IMR-90 (cell line): Measurements from ENCODE around the gene POU2F1. TPM values are rescaled to one million over a fixed set of nuclear protein-coding genes. Genes with fewer than 3 reads are reported as not detected.

ENCODE experiments used
- ATAC-seq: fragments of 200-7000 bp; cut with Tn5 transposase; 2 replicates; pipeline ENCODE4 v1.9.1; 2020; ENCODE audit warnings: low read depth, mild to moderate bottlenecking, moderate library complexity
- BruUV-seq: library from RNA; stranded (reverse); fragments of 400-500 nt; replicated peaks from 2 replicates; lab custom pipeline; 2021; lab: Mats Ljungman, UMichigan
- CTCF ChIA-PET: fragments of 300-600 bp; formaldehyde crosslinking; extraction: SDS; loops from one replicate; lab custom pipeline; 2021; ENCODE audit warnings: antibody characterized with exemption; lab: Yijun Ruan, JAX
- POLR2A ChIA-PET: fragments of 300-600 bp; sonication (Branson Sonifier 250); formaldehyde crosslinking; loops from one replicate; lab custom pipeline; 2022; ENCODE audit warnings: antibody characterized with exemption; ENCODE audit not compliant: unreplicated experiment; lab: Charles Lee
- DNase-seq: peaks from one replicate; pipeline ENCODE4 v3.0.0; 2013
- H2AFZ ChIP-seq: replicated peaks from 2 replicates; pipeline ENCODE3; 2013; ENCODE audit warnings: low read length, mild to moderate bottlenecking; ENCODE audit not compliant: poor library complexity
- H2AK5ac ChIP-seq: 2 replicates; pipeline ENCODE4 v1.6.1; 2013; ENCODE audit warnings: low read depth, low read length, inconsistent platforms
- H2AK9ac ChIP-seq: replicated peaks from 2 replicates; pipeline ENCODE3; 2013; ENCODE audit warnings: mild to moderate bottlenecking, low read depth, low read length, moderate library complexity; ENCODE audit not compliant: poor library complexity
- H2BK120ac ChIP-seq: 2 replicates; pipeline ENCODE4 v1.6.1; 2013; ENCODE audit warnings: low read depth, low read length, inconsistent platforms
- H2BK15ac ChIP-seq: 3 replicates; pipeline ENCODE4 v1.6.1; 2013; ENCODE audit warnings: low read depth, low read length, inconsistent platforms
- H2BK20ac ChIP-seq: 2 replicates; pipeline ENCODE4 v1.6.1; 2013; ENCODE audit warnings: low read depth, mild to moderate bottlenecking, inconsistent platforms, low read length, moderate library complexity
- H2BK5ac ChIP-seq: 2 replicates; pipeline ENCODE4 v1.6.1; 2013; ENCODE audit warnings: mild to moderate bottlenecking, low read depth, low read length, inconsistent platforms; ENCODE audit not compliant: poor library complexity, severe bottlenecking
- H3K14ac ChIP-seq: replicated peaks from 2 replicates; pipeline ENCODE4 v1.6.1; 2013; ENCODE audit warnings: low read depth, low read length, inconsistent platforms
- H3K18ac ChIP-seq: 2 replicates; pipeline ENCODE4 v1.6.1; 2013; ENCODE audit warnings: low read depth, low read length, control low read depth
- H3K23ac ChIP-seq: 2 replicates; pipeline ENCODE4 v1.6.1; 2013; ENCODE audit warnings: low read depth, low read length, inconsistent platforms
- H3K27ac ChIP-seq: 2 replicates; pipeline ENCODE4 v1.5.1; 2013; ENCODE audit warnings: mild to moderate bottlenecking, control low read depth, low read length; ENCODE audit not compliant: insufficient read depth
- H3K27me3 ChIP-seq: 2 replicates; pipeline ENCODE4 v1.6.1; 2013; ENCODE audit warnings: low read length; ENCODE audit not compliant: control insufficient read depth, insufficient read depth
- H3K36me3 ChIP-seq: 2 replicates; pipeline ENCODE4 v1.6.1; 2013; ENCODE audit warnings: low read length, mixed read lengths; ENCODE audit not compliant: control insufficient read depth, insufficient read depth
- H3K4ac ChIP-seq: 2 replicates; pipeline ENCODE4 v1.6.1; 2013; ENCODE audit warnings: low read depth, low read length, inconsistent platforms
- H3K4me1 ChIP-seq: 2 replicates; pipeline ENCODE4 v1.6.1; 2013; ENCODE audit warnings: low read length, mixed read lengths; ENCODE audit not compliant: control insufficient read depth, insufficient read depth
- H3K4me2 ChIP-seq: 2 replicates; pipeline ENCODE4 v1.6.1; 2013; ENCODE audit warnings: low read depth, mild to moderate bottlenecking, control low read depth, low read length, moderate library complexity
- H3K4me3 ChIP-seq: 2 replicates; pipeline ENCODE4 v1.5.1; 2013; ENCODE audit warnings: low read depth, mild to moderate bottlenecking, control low read depth, low read length, moderate library complexity; ENCODE audit not compliant: insufficient read depth
- H3K56ac ChIP-seq: 2 replicates; pipeline ENCODE4 v1.6.1; 2013; ENCODE audit warnings: low read length, inconsistent platforms; ENCODE audit not compliant: insufficient read depth; ENCODE audit errors: extremely low read depth
- H3K79me1 ChIP-seq, 2 experiments: 2 replicates each; pipeline ENCODE4 v1.6.1; 2013; ENCODE audit warnings: low read length in 2 of 2, inconsistent platforms in 1 of 2, low read depth in 1 of 2
- H3K9ac ChIP-seq: 2 replicates; pipeline ENCODE4 v1.6.1; 2013; ENCODE audit warnings: low read depth, low read length, control low read depth
- H3K9me1 ChIP-seq: 2 replicates; pipeline ENCODE4 v1.6.1; 2013; ENCODE audit warnings: low read length, inconsistent platforms; ENCODE audit not compliant: insufficient read depth
- H3K9me3 ChIP-seq: 2 replicates; pipeline ENCODE4 v1.6.1; 2013; ENCODE audit warnings: low read length; ENCODE audit not compliant: control insufficient read depth, insufficient read depth
- H4K20me1 ChIP-seq: 2 replicates; pipeline ENCODE4 v1.6.1; 2013; ENCODE audit warnings: low read length, inconsistent platforms; ENCODE audit not compliant: insufficient read depth
- H4K5ac ChIP-seq: 2 replicates; pipeline ENCODE4 v1.6.1; 2013; ENCODE audit warnings: mild to moderate bottlenecking, low read depth, low read length, control low read depth
- H4K8ac ChIP-seq, 2 experiments: 2 replicates each; pipeline ENCODE4 v1.6.1; 2013; ENCODE audit warnings: low read depth in 2 of 2, low read length in 2 of 2, control low read depth in 1 of 2, inconsistent platforms in 1 of 2
- H4K91ac ChIP-seq: 2 replicates; pipeline ENCODE4 v1.6.1; 2013; ENCODE audit warnings: low read depth, low read length, inconsistent platforms; ENCODE audit not compliant: insufficient read depth
- BHLHE40 ChIP-seq: fragments of 150-350 bp; IDR thresholded peaks from 2 replicates; pipeline ENCODE4 v1.6.1; 2016; ENCODE audit warnings: mild to moderate bottlenecking, low read depth, low read length
- CEBPB ChIP-seq: IDR thresholded peaks from 2 replicates; pipeline ENCODE4 v1.6.1; 2012; ENCODE audit warnings: low read depth, low read length, improper control_type of control experiment
- CHD1 ChIP-seq: IDR thresholded peaks from 2 replicates; pipeline ENCODE4 v1.6.1; 2012; ENCODE audit warnings: low read depth, low read length, improper control_type of control experiment
- CTCF ChIP-seq: conservative IDR thresholded peaks from 2 replicates; pipeline ENCODE4 v1.5.1; 2012; ENCODE audit warnings: mild to moderate bottlenecking, low read depth, low read length, improper control_type of control experiment
- ELK1 ChIP-seq: fragments of 150-350 bp; IDR thresholded peaks from 2 replicates; pipeline ENCODE4 v1.6.1; 2016; ENCODE audit warnings: low read depth, mild to moderate bottlenecking, low read length, moderate library complexity, borderline replicate concordance
- FOS ChIP-seq: fragments of 150-350 bp; IDR thresholded peaks from 2 replicates; pipeline ENCODE4 v1.6.1; 2016; ENCODE audit warnings: low read depth, low read length
- MAFK ChIP-seq: IDR thresholded peaks from 2 replicates; pipeline ENCODE4 v1.6.1; 2012; ENCODE audit warnings: low read depth, low read length, improper control_type of control experiment
- MAZ ChIP-seq: IDR thresholded peaks from 2 replicates; pipeline ENCODE4 v1.6.1; 2012; ENCODE audit warnings: low read depth, mild to moderate bottlenecking, low read length, improper control_type of control experiment, moderate library complexity, borderline replicate concordance
- MXI1 ChIP-seq: IDR thresholded peaks from 2 replicates; pipeline ENCODE4 v1.6.1; 2012; ENCODE audit warnings: low read depth, mild to moderate bottlenecking, low read length, moderate library complexity, borderline replicate concordance
- NFE2L2 ChIP-seq: fragments of 150-350 bp; IDR thresholded peaks from 2 replicates; pipeline ENCODE4 v1.6.1; 2016; ENCODE audit warnings: low read depth, mild to moderate bottlenecking, low read length
- POLR2A ChIP-seq: IDR thresholded peaks from 2 replicates; pipeline ENCODE4 v1.6.1; 2012; ENCODE audit warnings: mild to moderate bottlenecking, low read depth, low read length
- RAD21 ChIP-seq: IDR thresholded peaks from 2 replicates; pipeline ENCODE4 v1.6.1; 2012; ENCODE audit warnings: low read length, improper control_type of control experiment
- RCOR1 ChIP-seq: IDR thresholded peaks from 2 replicates; pipeline ENCODE4 v1.6.1; 2012; ENCODE audit warnings: mild to moderate bottlenecking, low read length, improper control_type of control experiment; ENCODE audit not compliant: insufficient replicate concordance
- RFX5 ChIP-seq: IDR thresholded peaks from 2 replicates; pipeline ENCODE4 v1.8.0; 2012; ENCODE audit warnings: low read depth, mild to moderate bottlenecking, low read length, moderate library complexity
- SMC3 ChIP-seq: fragments of 150-350 bp; IDR thresholded peaks from 2 replicates; pipeline ENCODE4 v1.6.1; 2016; ENCODE audit warnings: low read depth, mild to moderate bottlenecking, antibody characterized with exemption, low read length, moderate library complexity
- USF2 ChIP-seq: fragments of 150-350 bp; IDR thresholded peaks from 2 replicates; pipeline ENCODE4 v1.6.1; 2017; ENCODE audit warnings: mild to moderate bottlenecking, antibody characterized with exemption, low read length, low read depth
- dilution Hi-C: fragments of 300-500 bp; cut with HindIII; formaldehyde crosslinking; loops from one replicate; pipeline ENCODE4 v1.14.3; 2018; ENCODE audit warnings: low sequenced_read_pairs; ENCODE audit not compliant: unreplicated experiment
- in situ Hi-C: fragments of 300-500 bp; cut with MboI; formaldehyde crosslinking; loops from 3 replicates; pipeline ENCODE4 v1.14.3; 2019; ENCODE audit warnings: low sequenced_read_pairs, inconsistent platforms, mixed read lengths
- intact Hi-C: fragments of 100-400 bp; cut with micrococcal nuclease; formaldehyde crosslinking; loops from 2 replicates; pipeline ENCODE4 v1.10.0; 2022
- polyA plus RNA-seq, 3 experiments: library from polyadenylated mRNA; depleted of rRNA; stranded (reverse); fragments of >200 nt; gene quantifications; 2 replicates each; pipeline ENCODE4 v1.2.3, GENCODE V29; 2012; ENCODE audit warnings: low replicate concordance in 1 of 3
- total RNA-seq: library from RNA; depleted of rRNA; stranded (reverse); fragments of >200 nt; gene quantifications from 2 replicates; pipeline ENCODE4 v1.2.3, GENCODE V29; 2012

The POU2F1 gene
- total and polyA plus RNA-seq, 2 of the 4 experiments (the other 2 are of a cell fraction), result 1.2 to 3.4 TPM

GRCh38 chr1:167263819-167264464 lies 43.3 kb downstream of the POU2F1 start:
- TF ChIP-seq RCOR1 (no peak), CTCF (no peak), RAD21 (no peak), FOS (no peak), USF2 (no peak), NFE2L2 (no peak), MXI1 (no peak), POLR2A (no peak), MAZ (no peak), SMC3 (no peak), RFX5 (no peak), CHD1 (no peak), MAFK (no peak), ELK1 (no peak), CEBPB (no peak), BHLHE40 (no peak)
- no peak overlapping the region for H2AFZ ChIP-seq
- H3K27me3 ChIP-seq, result no peaks in the 10 kb centered on the region
- H2BK120ac ChIP-seq, result no peak overlapping the region
- intact Hi-C loops (no loop called here), dilution Hi-C loops (loop anchor here (25.0 kb wide), 1 partner anchor 173 kb away; no protein-coding TSS in a partner anchor), in situ Hi-C loops (loop anchor here (10.0 to 25.0 kb wide), 2 partner anchors 271 to 423 kb away; no protein-coding TSS in a partner anchor)
- H4K91ac ChIP-seq, result no peak overlapping the region
- ChIA-PET CTCF (interaction anchor here (0.6 to 0.7 kb wide), 3 partner anchors 16 to 577 kb away, joined by 3 to 5 read pairs (median 4); no protein-coding TSS in a partner anchor), POLR2A (no interaction called here)
- H3K18ac ChIP-seq, result no peak overlapping the region
- H3K79me1 ChIP-seq, result peaks cover 16 to 18% of the 10 kb centered on the region in 2 experiments
- no peak overlapping the region for H3K4ac ChIP-seq
- no peak overlapping the region for H2AK9ac ChIP-seq
- H3K4me1 ChIP-seq, result peaks cover under 1% of the 10 kb centered on the region; the same call in 1 of the 2 replicates
- H3K9ac ChIP-seq, result no peak overlapping the region
- no peak overlapping the region for H4K8ac ChIP-seq
- no peaks in the 10 kb centered on the region for H3K9me3 ChIP-seq
- H3K23ac ChIP-seq, result no peak overlapping the region
- H3K56ac ChIP-seq, result no peak overlapping the region
- no peak overlapping the region for H2AK5ac ChIP-seq
- no peak overlapping the region for H3K4me2 ChIP-seq
- H2BK5ac ChIP-seq, result no peak overlapping the region
- H4K5ac ChIP-seq, result no peak overlapping the region
- no peaks in the 10 kb centered on the region for H3K36me3 ChIP-seq
- no peak overlapping the region for H2BK20ac ChIP-seq
- H3K4me3 ChIP-seq, result no peak overlapping the region
- BruUV-seq, result no TSS peak
- H3K14ac ChIP-seq, result no peak overlapping the region
- H3K9me1 ChIP-seq, result no peaks in the 10 kb centered on the region
- DNase-seq (no peak), ATAC-seq (no peak)
- H4K20me1 ChIP-seq, result peaks cover 3% of the 10 kb centered on the region; the same call in 1 of the 2 replicates
- no peak overlapping the region for H3K27ac ChIP-seq
- H2BK15ac ChIP-seq, result no peak overlapping the region
